Measurements from ENCODE around the gene ATP6V0E2. TPM values are rescaled to one million over a fixed set of nuclear protein-coding genes. Genes with fewer than 3 reads are reported as not detected.

Gene ATP6V0E2
- total RNA-seq, 4 donors from 2014 or later: 20.1 to 35.6 (median 30.7) TPM

DNA sequence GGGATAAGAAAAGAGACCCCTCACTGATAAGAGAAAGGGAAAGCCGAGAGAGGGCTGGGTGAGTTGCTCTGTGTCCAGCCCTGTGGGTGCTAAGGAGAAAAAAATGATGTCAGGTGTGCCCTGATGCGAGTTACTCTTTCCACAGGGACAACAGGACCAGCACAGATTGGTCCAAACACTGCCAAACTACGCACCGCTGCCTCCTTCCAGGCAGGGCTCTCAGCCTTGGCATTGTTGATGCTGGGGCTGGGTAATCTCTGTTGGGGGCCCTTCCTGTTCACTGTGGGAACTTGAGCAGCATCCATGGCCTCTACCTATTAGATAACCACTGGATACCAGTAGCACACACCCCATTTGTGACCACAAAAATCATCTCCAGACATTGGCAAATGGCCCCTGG lies 10.3 kb upstream of the ATP6V0E2 start:
- Histone ChIP-seq H3K27ac (no peak overlapping the region), H3K9me3 (no peaks in the 10 kb centered on the region), H3K4me3 (no peak overlapping the region), H3K4me1 (no peaks in the 10 kb centered on the region), H3K36me3 (peaks cover 0 to 87% of the 10 kb centered on the region in 2 donors), H3K27me3 (no peaks in the 10 kb centered on the region)
- 80 to 100% methylated on average over 1 to 2 of the region's 4 CpGs for whole genome bisulfite sequencing, 2 donors (ENCODE audit: low coverage in 1 of 2)
- no peak for ATAC-seq
- TF ChIP-seq, protein P1, sequence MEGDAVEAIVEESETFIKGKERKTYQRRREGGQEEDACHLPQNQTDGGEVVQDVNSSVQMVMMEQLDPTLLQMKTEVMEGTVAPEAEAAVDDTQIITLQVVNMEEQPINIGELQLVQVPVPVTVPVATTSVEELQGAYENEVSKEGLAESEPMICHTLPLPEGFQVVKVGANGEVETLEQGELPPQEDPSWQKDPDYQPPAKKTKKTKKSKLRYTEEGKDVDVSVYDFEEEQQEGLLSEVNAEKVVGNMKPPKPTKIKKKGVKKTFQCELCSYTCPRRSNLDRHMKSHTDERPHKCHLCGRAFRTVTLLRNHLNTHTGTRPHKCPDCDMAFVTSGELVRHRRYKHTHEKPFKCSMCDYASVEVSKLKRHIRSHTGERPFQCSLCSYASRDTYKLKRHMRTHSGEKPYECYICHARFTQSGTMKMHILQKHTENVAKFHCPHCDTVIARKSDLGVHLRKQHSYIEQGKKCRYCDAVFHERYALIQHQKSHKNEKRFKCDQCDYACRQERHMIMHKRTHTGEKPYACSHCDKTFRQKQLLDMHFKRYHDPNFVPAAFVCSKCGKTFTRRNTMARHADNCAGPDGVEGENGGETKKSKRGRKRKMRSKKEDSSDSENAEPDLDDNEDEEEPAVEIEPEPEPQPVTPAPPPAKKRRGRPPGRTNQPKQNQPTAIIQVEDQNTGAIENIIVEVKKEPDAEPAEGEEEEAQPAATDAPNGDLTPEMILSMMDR (IDR thresholded peaks at IDR 0.05): no peak
- TF ChIP-seq POLR2AphosphoS5 (IDR thresholded peaks at IDR 0.05): no peak
- TF ChIP-seq POLR2A (IDR thresholded peaks at IDR 0.05): no peak
- no peak for TF ChIP-seq EP300 (IDR thresholded peaks at IDR 0.05)

DNA sequence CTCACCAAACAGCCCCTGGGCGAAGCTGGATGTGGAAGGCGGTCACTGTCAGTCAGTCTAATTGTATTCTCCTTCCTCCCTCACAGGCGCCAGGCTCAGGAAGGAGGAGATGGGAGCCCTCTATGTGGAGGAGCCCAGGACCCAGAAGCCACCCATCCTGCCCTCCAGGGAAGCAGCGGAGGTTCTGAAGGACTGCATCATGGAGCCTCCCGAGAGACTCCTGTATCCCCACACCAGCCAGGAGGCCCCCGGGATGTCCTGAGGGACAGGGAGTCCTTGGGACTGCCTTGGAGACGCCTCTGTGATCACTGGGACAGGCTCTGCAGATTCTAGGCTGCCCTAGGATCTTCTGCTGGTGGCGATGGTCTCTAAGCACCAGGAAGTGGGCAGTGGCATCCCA lies 9.7 kb upstream of the ATP6V0E2 start:
- Histone ChIP-seq H3K9me3 (no peaks in the 10 kb centered on the region), H3K4me1 (no peaks in the 10 kb centered on the region), H3K27ac (no peak overlapping the region), H3K4me3 (no peak overlapping the region), H3K36me3 (peaks cover 0 to 90% of the 10 kb centered on the region in 2 donors), H3K27me3 (no peaks in the 10 kb centered on the region)
- no CpG with 5 or more reads among the region's 8 CpGs for whole genome bisulfite sequencing, 2 donors (ENCODE audit: low coverage in 1 of 2)
- no peak for TF ChIP-seq POLR2AphosphoS5 (IDR thresholded peaks at IDR 0.05)
- TF ChIP-seq EP300 (IDR thresholded peaks at IDR 0.05): no peak
- TF ChIP-seq, protein P1 (IDR thresholded peaks at IDR 0.05): no peak
- no peak for TF ChIP-seq POLR2A (IDR thresholded peaks at IDR 0.05)
- ATAC-seq: no peak

DNA sequence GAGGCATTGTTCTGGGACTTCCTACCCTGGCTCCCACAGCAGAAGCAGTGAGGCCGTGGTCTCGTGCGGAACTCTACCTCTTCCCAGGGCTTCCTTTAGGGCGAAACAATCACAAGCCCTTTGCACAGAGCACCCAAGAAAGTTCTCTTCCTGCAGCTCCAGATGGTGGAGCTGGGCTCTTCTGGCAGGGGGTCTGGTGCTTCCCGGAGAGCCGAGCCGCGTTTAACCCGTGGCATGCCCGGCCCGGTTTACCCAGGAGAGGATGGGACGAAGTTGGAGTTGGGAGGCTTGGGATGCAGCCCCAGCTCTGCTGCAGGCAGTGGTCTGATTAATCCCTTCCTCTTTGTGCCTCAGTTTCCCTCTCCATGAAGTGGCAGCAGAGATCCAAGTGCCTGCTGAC lies 9.0 kb upstream of the ATP6V0E2 start:
- H3K4me1 ChIP-seq: no peaks in the 10 kb centered on the region
- H3K4me3 ChIP-seq: no peak overlapping the region
- no peak for ATAC-seq
- TF ChIP-seq, protein P1 (IDR thresholded peaks at IDR 0.05): no peak
- TF ChIP-seq EP300 (IDR thresholded peaks at IDR 0.05): no peak
- H3K27me3 ChIP-seq: no peaks in the 10 kb centered on the region
- H3K27ac ChIP-seq: no peak overlapping the region
- no peaks in the 10 kb centered on the region for H3K9me3 ChIP-seq
- WGBS, 2 donors (ENCODE audit: low coverage in 1 of 2): no CpG with 5 or more reads among the region's 12 CpGs
- H3K36me3 ChIP-seq: peaks cover 0 to 89% of the 10 kb centered on the region in 2 donors

DNA sequence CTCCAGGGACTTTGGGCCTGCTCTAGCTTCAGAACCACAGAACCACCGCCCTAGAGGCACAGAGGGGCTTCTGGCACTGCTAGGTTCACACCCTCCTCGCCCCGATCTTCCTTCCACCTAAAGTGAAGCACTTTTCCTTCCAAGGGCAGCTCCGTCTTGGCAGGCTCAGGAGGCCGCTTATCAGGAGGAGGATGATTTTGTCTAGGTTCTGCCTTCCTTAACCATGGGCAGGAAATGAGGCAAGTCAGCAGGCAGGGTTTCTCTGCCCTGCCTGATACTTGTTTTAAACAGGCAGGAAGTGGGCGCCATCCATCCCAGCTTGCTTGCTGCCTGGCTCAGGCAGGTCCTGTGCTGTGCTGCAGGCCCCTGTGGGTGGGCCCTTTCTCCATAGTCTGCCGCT lies 8.3 kb upstream of the ATP6V0E2 start:
- no peak for ATAC-seq
- H3K36me3 ChIP-seq: peaks cover 0 to 82% of the 10 kb centered on the region in 2 donors

DNA sequence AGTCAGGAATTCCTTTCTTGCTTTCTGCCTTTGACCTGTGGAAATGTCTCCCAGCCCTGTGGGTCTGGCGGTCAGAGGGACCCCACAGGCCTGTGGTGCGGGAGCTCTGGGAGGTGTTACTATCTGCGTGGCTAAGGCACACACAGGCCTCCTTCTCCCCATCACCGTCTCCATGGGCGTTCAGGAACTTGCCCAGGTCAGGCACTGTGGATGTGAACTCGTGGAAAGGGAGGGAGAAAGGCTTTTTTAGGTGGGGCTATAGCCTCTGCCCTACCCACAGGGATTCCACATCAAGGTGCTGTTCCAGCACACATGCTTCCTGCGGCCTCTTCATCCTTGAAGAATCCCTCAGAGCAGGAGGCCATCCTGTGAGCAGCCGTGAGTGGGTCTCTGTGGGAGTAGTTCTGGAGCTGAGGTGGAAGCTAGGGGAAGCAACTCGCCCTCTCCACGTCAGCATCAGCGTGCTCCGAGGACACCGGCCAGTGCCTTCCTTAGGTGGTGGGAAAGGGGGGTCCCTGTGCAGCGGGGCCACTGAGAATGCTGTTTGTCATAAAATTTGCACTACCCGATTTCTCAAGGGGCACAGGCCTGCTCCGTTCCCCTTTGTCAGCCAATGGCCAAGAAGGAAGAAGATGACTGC lies 7.5 kb upstream of the ATP6V0E2 start:
- Histone ChIP-seq H3K27ac (no peak overlapping the region), H3K36me3 (peaks cover 0 to 73% of the 10 kb centered on the region in 2 donors), H3K27me3 (no peaks in the 10 kb centered on the region), H3K4me3 (no peak overlapping the region), H3K9me3 (no peaks in the 10 kb centered on the region), H3K4me1 (no peaks in the 10 kb centered on the region)
- TF ChIP-seq, protein P1 (IDR thresholded peaks at IDR 0.05): no peak
- 73 to 81% methylated on average over 3 to 5 of the region's 16 CpGs for WGBS, 2 donors (ENCODE audit: low coverage in 1 of 2)
- no peak for ATAC-seq

More for the DNA sequence above, 8.3 kb upstream of the ATP6V0E2 start:
- WGBS, 2 donors (ENCODE audit: low coverage in 1 of 2): 80% methylated on average over 1 of the region's 7 CpGs; no CpG with 5 or more reads in 1 of the 2 donors
- H3K4me1 ChIP-seq: no peaks in the 10 kb centered on the region
- no peaks in the 10 kb centered on the region for H3K9me3 ChIP-seq
- H3K27me3 ChIP-seq: no peaks in the 10 kb centered on the region
- H3K27ac ChIP-seq: no peak overlapping the region
- no peak overlapping the region for H3K4me3 ChIP-seq
- TF ChIP-seq, protein P1 (IDR thresholded peaks at IDR 0.05): no peak
- TF ChIP-seq POLR2AphosphoS5 (IDR thresholded peaks at IDR 0.05): no peak
- TF ChIP-seq POLR2A (IDR thresholded peaks at IDR 0.05): no peak
- TF ChIP-seq EP300 (IDR thresholded peaks at IDR 0.05): no peak

Data from gastroesophageal sphincter (tissue), 4 donors.